ENCODE measurements around the gene ALDH2. TPM values are rescaled to one million over a fixed set of nuclear protein-coding genes. Genes with fewer than 3 reads are reported as not detected.

Gene ALDH2
- total and polyA plus RNA-seq, 2 of the 8 experiments (the other 6 are each of a cell fraction or from before 2014, with no cell fraction given) = 25.4 to 43.8 TPM

- no peaks in the 10 kb centered on the region for H4K20me1 ChIP-seq (replicated peaks in 1 of 2; ENCODE audit: control insufficient read depth in 1 of 2, insufficient read depth in 2 of 2, low read length in 2 of 2)
- peak overlapping the region; percentile 82 to 98 for H3K4me2 ChIP-seq (ENCODE audit: insufficient read depth in 1 of 2, low read depth in 2 of 2, low read length in 2 of 2)
- 0 out of 2 replicates have a peak, but pooled peaks cover 2% of the 10 kb centered on the region for H3K79me1 ChIP-seq (ENCODE audit: low read depth, low read length)
- H3K36me3 ChIP-seq (ENCODE audit: control insufficient read depth in 2 of 4, insufficient read depth in 4 of 4, low read length in 3 of 4) = no peaks in the 10 kb centered on the region
- ChIA-PET POLR2A (ENCODE audit: partially characterized antibody) (interaction anchor here (0.6 to 3.4 kb wide), 17 partner anchors 9 to 614 kb away, joined by 3 to 21 read pairs (median 4); partner anchors contain the start of genes ERP29, MAPKAPK5 and TMEM116), CTCF (ENCODE audit: partially characterized antibody) (interaction anchor here (0.5 to 2.9 kb wide), 8 partner anchors 9 to 1755 kb away, joined by 3 to 12 read pairs (median 4); no protein-coding TSS in a partner anchor)
- H2AFZ ChIP-seq (ENCODE audit: low read length) = peak overlapping the region; percentile 43; the same call in 1 of the 2 replicates
- H3K4me1 ChIP-seq (replicated peaks in 1 of 4; ENCODE audit: control insufficient read depth in 3 of 4, insufficient read depth in 4 of 4, low read length in 3 of 4) = peaks cover 0 to 8% (median 3%) of the 10 kb centered on the region in 4 experiments; a peak in 4 of 7 replicates
- H3K14ac ChIP-seq (ENCODE audit: insufficient read length) = no peak overlapping the region
- H3K27me3 ChIP-seq (replicated peaks in 1 of 4; ENCODE audit: control insufficient read depth in 3 of 4, extremely low read depth in 1 of 4, insufficient read depth in 3 of 4, low read length in 3 of 4) = peaks cover 0 to 5% (median 0%) of the 10 kb centered on the region in 4 experiments; a peak in 3 of 7 replicates
- peak overlapping the region; percentile 62 to 85 (median 70) for H3K4me3 ChIP-seq (ENCODE audit: extremely low read depth in 1 of 4, insufficient read depth in 2 of 4, low read depth in 3 of 4, low read length in 4 of 4)
- H3K9ac ChIP-seq (replicated peaks in 1 of 4; ENCODE audit: extremely low read depth in 1 of 4, low read depth in 3 of 4, low read length in 3 of 4) = peak overlapping the region; percentile 36 to 63 (median 56)
- H3K23me2 ChIP-seq (ENCODE audit: low read depth, low read length) = peaks cover 9% of the 10 kb centered on the region
- H3K79me2 ChIP-seq (ENCODE audit: control insufficient read depth in 1 of 2, insufficient read depth in 2 of 2, low read length in 2 of 2) = peaks cover 0 to 17% of the 10 kb centered on the region in 2 experiments; a peak in 1 of 4 replicates
- H3K23ac ChIP-seq (ENCODE audit: insufficient read length) = no peak overlapping the region
- H3K9me3 ChIP-seq (ENCODE audit: insufficient read depth in 2 of 2, low read depth in 1 of 2, low read length in 1 of 2) = peaks cover 0 to 4% of the 10 kb centered on the region in 2 experiments; a peak in 2 of 4 replicates
- H3K56ac ChIP-seq (replicated peaks; ENCODE audit: insufficient read length, low read depth, low read length) = no peak overlapping the region
- DNase-seq (ENCODE audit: low read depth in 1 of 2, low spot score in 2 of 2) (no peak), FAIRE-seq (no peak)
- no peak overlapping the region for H4K91ac ChIP-seq (replicated peaks; ENCODE audit: insufficient read length, low read length)
- H2AK5ac ChIP-seq (ENCODE audit: low read depth, low read length) = no peak overlapping the region
- H3K4ac ChIP-seq (replicated peaks; ENCODE audit: insufficient read length, low read depth, low read length) = no peak overlapping the region
- H3K27ac ChIP-seq (ENCODE audit: low read depth, low read length) = no peak overlapping the region; the same call in 1 of the 2 replicates
- H2BK120ac ChIP-seq (replicated peaks; ENCODE audit: low read depth, low read length) = no peak overlapping the region
- WGBS, 2 experiments (ENCODE audit: extremely low coverage in 1 of 2, insufficient coverage in 1 of 2, insufficient read length in 1 of 2, insufficient replicate concordance in 2 of 2, low coverage in 1 of 2, low lambda C conversion rate in 2 of 2, missing lambda C conversion rate in 1 of 2) = 17% methylated on average over 18 of the region's 18 CpGs; no CpG with 5 or more reads in 1 of the 2 experiments
- H2BK12ac ChIP-seq (ENCODE audit: low read depth, low read length) = peak overlapping the region; percentile 55; the same call in 1 of the 2 replicates
- peak overlapping the region; percentile 90 for H3K18ac ChIP-seq (ENCODE audit: extremely low read depth, low read length)
- 0 out of 2 replicates have a peak overlapping the region, but pooled peaks have one; percentile 46 for H2BK15ac ChIP-seq (ENCODE audit: low read length)
- H4K8ac ChIP-seq (ENCODE audit: extremely low read depth, insufficient read depth, low read length) = no peak overlapping the region
- H2BK5ac ChIP-seq (ENCODE audit: low read depth, low read length) = peak overlapping the region; percentile 35; the same call in 1 of the 2 replicates
- no peak overlapping the region for H2BK20ac ChIP-seq (ENCODE audit: low read length)
- H4K5ac ChIP-seq (ENCODE audit: insufficient read length, low read depth, low read length) = no peak overlapping the region
- TF ChIP-seq CBX8 (IDR thresholded peaks at IDR 0.05; ENCODE audit: borderline replicate concordance, low read depth, low read length) (no peak), BACH1 (IDR thresholded peaks at IDR 0.05; ENCODE audit: low read length) (peak; percentile 45; the same call in 1 of the 2 replicates), MAFK (IDR thresholded peaks at IDR 0.05; ENCODE audit: low read depth, low read length) (peak; percentile 43; the same call in 1 of the 2 replicates), CHD1 (IDR thresholded peaks at IDR 0.05; ENCODE audit: low read depth, low read length) (no peak), POU5F1 (IDR thresholded peaks at IDR 0.05; ENCODE audit: low read depth, low read length) (no peak), HDAC6 (IDR thresholded peaks at IDR 0.05; ENCODE audit: low read depth, low read length) (no peak), YY1 (IDR thresholded peaks at IDR 0.05; ENCODE audit: low read depth, low read length) (no peak)
- TF ChIP-seq, protein P1, sequence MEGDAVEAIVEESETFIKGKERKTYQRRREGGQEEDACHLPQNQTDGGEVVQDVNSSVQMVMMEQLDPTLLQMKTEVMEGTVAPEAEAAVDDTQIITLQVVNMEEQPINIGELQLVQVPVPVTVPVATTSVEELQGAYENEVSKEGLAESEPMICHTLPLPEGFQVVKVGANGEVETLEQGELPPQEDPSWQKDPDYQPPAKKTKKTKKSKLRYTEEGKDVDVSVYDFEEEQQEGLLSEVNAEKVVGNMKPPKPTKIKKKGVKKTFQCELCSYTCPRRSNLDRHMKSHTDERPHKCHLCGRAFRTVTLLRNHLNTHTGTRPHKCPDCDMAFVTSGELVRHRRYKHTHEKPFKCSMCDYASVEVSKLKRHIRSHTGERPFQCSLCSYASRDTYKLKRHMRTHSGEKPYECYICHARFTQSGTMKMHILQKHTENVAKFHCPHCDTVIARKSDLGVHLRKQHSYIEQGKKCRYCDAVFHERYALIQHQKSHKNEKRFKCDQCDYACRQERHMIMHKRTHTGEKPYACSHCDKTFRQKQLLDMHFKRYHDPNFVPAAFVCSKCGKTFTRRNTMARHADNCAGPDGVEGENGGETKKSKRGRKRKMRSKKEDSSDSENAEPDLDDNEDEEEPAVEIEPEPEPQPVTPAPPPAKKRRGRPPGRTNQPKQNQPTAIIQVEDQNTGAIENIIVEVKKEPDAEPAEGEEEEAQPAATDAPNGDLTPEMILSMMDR (IDR thresholded peaks at IDR 0.05; ENCODE audit: control extremely low read depth in 1 of 3, insufficient read depth in 1 of 3, low read depth in 1 of 3, low read length in 3 of 3) = no peak
Measured at GRCh38 chr12:111767362-111768158, 827 bp downstream of the ALDH2 start.
